HG03457 (cell line): ENCODE data around the gene TCF7L2.

ENCODE experiments used
- ATAC-seq: cut with Tn5 transposase; IDR thresholded peaks from one replicate; pipeline ENCODE4 v1.9.1; 2021; ENCODE audit warnings: moderate number of reproducible peaks; ENCODE audit not compliant: unreplicated experiment

The TCF7L2 gene

DNA sequence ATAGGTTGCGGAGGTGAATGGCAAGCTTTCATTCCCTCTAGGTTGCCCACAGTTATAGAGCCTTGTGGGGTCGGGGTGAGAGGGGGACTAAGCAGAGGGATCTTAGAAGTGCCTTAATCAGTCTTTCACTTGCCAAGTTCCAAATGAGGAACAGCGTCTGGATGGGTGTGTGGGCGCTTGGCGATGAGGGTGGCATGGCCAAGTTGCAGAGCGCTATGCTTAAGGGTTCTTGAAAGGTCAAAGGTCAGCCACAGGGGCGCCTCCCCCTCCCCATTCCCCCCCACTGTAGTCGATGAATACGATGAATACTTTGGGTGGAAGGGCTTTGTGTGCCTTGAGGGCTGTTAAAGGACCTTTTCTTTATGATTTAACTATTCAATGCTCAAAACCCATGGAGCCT, 185.0 kb downstream of the TCF7L2 start:
- no peak for ATAC-seq

DNA sequence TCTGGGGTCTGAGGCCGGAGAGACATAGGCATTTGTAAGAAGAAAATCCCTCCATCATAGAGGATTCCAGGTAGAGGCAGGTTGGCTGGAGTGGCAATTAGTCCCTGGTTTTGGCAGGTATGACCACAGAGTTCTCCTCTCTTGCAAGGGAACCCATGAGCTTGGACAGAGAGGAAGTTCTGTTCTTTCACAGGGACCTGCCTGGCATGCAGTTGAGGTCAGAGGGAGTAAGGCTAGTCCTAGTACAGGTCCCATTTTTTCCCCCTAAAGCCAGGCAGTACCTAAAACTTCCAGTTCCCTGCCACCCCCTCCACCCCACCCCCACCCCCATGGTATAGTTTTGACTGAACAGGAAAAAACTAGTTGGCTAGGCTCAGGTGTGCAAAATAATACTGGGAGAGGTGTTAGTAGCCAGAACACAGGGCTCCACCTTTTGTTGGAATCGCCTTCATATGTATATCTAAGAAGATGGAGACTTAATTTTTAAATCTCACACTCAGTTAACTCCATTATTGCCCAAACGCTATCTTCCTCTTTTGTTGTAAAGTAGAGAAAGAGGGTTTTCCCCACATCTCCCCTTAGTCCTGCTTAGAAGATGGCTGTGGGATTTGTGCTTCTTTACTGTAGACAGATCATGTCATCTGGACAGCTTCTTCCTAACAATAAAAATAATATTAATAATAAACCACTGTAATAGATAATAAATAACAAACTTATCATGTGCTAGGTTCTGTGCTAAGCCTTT, 188.1 kb downstream of the TCF7L2 start:
- no peak for ATAC-seq

DNA sequence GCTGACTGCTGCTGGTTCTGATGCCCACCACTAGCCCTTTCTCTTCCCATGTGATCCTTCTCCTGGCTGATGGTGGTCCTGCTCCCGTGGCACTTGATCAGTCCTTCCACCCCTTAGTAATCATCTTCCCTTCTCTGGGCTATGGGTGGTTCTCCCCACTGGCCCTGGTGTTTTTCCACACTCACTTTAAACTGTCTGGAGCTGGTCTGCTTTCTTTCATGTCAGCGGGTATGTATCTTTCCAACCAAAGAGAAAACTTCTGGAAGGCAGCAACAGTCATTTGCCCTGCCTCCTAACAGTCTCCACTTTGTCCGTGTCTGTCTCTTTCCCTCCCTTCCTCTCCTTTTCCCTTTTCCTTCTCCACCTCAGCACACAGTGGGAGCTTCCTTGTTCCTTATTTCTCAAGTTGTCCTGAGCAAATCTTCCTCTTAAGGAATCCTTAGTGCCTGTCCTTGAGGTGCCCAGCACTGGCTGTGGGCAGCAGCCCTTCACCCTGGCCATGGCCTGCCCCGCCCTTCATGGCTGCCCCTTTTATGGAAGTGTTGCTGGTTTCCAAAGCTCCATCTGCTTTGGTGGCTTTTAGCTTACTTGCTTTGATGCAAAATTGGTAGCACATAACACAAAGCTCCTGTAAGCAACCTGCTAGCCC, 189.0 kb downstream of the TCF7L2 start:
- no peak for ATAC-seq

DNA sequence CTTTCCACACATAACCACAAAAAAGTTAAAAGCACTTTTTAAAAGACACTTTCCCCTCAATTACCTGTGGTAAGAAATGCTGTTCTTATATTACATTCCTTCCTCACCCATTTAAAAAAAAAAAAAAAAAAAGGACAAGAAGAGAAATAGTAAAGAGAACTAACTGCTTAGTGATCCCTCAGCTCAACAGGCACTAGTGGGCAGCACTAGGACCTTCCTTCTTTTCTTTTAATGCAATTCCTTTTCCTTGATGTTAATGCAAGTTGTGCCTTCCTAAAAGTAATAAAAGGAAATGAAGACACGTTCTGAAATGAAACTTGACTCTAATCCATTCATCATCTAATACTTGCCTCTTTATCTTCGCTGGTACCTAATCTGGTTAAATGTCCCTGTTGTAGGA, 189.7 kb downstream of the TCF7L2 start:
- ATAC-seq, result no peak

DNA sequence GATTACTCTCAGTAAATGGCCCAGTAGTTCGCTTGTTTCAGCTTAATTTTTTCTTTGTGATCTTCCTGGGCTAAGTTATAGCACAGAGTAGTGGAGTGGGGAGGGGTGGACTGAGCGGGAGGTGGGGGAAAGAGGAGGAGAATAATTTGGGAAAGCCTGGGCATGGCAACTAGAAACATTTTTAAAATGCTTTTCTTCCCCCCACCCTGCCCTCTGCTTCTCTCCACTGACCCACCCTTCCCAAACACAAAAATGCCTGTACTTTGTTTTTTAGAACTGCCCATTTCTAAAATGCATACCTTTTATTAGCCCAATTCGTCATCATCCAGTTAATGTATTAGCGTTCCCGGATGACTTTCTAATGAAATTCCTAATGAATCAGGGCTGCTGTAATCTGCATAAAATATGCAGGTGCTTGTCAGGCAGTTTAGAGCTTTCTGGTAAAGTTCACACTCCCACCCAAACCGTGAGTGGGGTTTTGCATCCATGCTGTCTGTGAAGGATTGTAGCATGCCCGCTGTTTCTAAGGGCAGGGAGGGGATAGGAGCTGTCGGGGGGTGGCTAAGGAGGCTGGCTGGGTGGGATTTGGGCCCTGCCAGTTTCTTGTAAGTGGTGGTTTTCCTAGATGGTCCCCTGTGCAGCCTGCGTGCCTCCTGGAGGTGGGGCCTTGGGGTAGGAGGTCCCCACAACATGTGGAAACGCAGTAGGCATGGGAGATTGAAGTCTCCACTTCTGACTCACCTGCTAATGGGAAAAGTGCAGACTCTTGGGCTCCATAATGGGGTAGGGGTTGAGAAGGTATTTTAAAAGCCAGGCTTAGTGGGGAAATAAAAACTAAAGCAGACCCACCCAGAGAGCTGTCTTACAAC, 190.3 kb downstream of the TCF7L2 start:
- no peak for ATAC-seq

DNA sequence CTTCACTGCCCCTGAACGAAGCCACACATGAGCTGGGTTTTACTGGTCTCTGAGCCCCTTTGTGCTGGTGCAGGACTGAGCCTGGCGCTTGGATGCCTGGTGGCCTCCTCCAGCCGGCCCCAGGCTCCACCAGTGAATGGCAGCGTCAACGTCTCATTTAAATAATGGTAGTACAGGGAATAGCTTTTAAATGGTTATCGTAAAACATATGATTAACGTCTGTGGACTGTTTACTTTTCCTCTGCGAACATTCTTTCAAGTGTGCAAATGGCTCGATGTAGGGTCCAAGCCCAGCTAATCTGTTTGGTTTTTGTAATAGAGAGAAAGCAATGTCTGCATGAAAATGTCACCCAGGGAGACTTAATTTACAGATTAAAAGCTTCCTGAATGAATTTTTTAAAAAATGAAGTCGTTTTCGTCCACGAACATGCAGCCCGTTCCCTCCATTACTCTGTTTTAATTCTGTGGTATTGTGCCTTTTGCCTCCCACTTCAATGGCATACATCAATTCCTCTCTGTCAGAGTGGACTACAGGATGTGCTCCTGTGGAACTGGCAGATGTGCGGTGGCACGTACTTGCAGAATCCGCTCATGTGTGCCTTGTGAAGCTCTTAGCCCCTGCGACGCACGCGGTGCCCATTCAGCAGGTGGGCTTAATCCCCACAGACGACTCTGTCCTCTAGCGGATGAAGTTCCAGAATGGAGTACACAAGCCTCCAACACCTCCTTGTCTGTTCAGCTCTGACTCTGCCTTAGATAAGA, 192.7 kb downstream of the TCF7L2 start:
- no peak for ATAC-seq

DNA sequence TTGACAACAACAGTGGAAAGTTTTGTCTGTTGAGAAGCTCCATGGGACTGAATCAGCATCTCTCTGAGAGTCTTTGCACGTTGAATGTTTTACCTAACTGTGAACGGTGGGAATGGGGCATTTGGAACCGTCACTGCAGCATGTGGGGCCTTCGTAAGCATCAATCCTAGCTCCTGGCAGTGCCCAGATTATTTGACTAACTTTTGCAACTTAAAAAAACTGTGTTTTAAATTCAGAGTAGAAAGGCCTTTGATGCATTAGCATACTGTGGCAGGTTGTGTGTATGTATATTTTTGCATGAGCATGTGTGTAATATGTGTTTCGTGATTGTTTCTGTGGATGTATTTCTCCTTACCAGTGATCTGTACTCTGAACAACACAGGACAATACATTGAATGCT, 194.5 kb downstream of the TCF7L2 start:
- no peak for ATAC-seq

DNA sequence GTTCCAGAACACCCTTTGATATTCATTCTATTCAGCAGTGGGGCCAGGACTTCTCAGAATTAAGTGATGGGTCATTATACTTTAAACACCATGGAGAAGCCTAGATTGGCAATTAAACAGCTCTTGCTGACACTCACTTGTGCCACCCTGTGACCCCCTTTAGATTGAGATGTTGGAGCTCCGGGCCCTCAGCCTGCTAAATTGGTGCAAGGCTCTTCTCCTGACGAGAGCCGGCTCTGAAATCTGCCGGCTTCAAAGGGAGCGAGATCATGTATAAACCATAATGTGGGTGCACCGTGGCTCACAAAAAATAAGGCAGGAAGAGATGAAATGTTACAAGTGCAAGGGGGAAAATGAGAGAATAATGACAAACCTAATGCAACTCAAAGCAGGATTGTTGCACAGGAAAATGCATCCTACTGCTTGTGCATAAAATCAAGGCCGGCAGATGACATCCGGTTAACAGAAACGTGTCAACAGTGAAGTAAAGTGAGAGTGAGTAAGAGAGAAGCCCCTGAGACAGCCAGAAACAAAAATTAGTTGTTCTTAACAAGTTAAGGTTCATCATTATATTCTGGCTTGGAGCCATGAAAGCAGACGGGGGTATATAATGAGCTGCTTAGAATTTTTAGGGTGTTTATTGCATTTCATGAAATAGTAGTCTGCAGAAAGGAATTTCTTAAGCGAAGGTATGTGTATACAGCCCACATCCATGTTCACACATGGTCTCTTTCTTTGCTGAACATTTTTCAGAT, 198.2 kb downstream of the TCF7L2 start:
- ATAC-seq, result no peak

DNA sequence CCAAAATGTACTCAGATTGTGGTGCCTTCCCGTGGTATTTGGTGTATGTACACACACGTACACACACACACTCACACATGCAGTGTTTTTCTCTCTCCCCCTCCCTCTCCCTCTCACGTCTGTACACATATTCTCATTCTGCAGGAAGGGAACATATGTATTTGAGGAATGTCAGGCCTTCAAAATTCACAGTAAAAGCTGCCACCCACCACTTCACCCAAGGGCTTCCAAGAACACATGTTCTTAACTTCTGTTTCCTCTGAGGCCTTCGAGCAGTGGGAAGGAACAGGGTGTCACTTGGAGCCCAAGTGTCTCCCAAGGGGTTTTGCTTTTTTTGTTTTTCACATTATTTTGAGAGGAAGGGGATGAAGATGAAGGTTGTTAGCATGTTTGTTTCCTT, 198.9 kb downstream of the TCF7L2 start:
- ATAC-seq, result no peak

DNA sequence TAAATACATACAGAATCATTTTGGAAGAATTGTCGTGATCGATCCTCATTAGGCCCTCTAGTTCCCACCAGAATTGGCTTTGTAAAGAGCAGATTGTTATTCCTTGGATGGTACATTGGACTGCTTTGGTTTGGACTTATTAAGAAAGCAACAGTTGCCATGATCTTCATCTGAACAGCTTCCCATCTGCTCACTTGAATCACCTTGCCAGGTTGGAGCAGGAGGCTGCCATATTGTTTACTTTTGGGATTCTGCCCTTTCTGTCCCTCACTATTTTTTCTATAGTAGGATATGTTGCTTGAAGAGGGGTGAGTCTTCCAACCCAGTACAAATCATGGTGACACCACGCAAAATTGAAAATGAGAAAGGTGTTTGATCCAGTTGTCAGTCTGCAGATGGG, 199.6 kb downstream of the TCF7L2 start:
- no peak for ATAC-seq

DNA sequence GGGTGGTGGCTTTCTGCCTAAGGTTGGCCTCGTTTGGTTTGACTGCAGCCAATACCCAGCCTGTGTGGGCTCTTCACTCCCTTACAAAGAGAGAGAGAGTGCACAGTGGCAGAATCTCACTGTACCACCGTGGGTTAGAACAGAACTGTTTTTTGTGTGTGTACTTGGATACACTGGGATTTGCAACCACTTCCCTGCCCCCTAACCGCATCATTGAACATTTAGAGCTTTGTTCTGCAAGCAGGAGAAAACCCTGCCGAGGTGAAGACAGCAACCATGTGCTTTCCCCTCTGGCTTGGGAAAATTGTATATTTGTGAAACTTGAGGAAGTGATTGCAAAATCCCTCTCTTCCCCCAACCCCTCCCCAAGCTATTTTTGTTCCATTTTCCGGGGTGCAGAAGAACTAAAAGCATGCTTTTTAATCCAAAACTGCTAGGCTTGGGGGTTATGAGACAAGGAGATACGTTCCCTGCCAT, 201.2 kb downstream of the TCF7L2 start:
- no peak for ATAC-seq

DNA sequence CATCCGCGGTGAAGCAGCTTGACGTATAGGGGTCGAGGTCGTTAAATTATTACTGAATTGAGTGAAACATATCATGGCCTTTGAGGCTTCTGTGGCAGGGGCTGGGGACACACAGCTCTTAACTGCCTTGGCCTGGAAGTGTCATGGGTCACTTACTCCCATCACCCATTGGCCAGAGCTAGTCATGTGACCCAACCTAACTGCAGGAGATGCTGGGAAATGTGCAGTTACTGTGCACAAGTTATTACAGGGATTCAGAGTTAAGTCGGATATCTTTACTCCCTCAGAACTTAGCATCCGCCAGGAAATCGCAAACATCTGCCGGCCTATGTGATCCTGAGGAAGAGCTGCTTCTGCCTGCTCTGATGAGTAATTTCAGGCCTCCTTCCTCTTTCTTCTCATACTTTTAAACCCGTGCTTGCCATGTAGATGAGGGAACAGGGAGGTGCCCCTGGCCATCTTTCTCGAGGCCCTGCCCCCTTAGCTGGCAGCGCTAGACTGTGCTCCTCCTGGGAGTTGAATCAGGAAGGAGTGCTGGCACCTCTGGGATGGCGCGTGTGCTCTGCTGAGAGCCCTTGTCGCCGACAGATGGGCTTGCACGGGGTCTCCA, 203.6 kb downstream of the TCF7L2 start:
- no peak for ATAC-seq

DNA sequence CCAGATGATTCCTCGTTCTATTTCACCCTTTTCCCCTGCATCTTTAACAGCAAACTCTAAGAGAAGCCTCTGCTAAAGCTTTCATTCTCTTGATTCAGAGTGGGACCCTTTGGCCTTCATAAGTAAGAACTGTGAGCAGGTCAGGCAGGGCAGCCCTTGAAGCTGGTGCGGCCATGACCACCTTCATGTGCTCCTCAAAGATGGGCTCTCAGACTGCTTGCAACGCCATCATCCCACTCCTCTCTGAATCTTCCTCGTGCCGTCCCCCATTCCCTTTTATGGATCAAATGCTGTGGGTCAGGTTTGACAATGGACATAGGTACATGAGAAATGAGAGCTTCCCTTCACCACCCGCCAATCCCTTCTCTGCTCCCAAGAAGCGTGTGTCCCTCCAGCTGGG, 207.4 kb downstream of the TCF7L2 start:
- ATAC-seq, result no peak

DNA sequence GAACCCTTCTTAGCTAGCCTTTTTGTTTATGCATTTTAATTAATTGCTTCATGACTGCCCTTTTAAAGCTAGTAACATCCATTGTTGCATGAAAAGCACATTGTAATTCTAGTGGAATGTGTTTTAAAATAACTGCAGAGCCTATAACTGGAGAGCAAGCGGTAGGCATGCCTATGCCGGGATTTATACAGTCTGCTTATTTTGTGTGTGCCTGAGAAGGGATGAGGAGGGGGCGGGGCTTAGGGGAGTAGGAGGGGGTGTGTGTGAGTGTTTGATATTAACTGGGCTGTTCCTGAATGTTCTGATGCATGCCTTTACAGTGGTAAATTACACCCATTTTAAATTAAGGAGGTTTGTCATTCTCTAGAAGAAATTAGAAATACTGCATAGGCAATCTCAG, 208.1 kb downstream of the TCF7L2 start:
- ATAC-seq, result no peak

DNA sequence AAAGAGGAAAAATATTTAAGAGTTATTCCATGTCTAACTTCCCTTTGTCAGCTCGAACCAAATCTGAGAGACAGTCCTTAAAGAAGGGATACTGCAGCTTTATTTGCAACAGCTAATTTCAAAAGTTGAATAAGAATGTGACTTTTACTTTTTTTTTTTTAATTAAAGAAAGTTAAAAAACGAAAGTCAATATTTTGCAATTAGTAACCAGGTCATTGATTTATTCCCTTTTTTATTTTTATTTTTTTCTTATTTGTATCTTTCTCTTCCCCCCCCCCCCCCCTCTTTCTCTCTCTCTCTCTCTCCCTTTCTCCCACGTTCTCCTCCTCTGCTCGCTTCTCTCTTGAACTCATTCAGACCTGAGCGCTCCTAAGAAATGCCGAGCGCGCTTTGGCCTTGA, 209.5 kb downstream of the TCF7L2 start:
- no peak for ATAC-seq

DNA sequence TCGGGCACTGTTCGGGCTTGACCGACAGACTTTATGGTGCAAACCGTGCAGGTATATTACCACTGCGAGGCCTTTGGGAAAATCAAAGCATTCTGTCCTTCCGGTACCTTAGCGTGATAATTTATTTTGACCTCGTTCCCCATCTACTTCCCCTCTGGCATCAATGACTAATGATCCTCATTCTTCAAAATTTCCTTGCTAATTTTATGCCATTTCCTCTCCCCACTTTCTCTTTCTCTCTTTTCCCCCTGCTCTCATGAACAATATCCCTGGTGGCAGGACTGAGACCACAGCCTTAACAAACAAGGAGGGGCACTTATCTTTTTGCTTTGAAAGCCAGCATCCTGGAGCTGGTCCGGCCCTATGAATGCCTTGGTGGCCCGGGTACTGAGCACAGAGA, 210.6 kb downstream of the TCF7L2 start:
- ATAC-seq, result no peak

DNA sequence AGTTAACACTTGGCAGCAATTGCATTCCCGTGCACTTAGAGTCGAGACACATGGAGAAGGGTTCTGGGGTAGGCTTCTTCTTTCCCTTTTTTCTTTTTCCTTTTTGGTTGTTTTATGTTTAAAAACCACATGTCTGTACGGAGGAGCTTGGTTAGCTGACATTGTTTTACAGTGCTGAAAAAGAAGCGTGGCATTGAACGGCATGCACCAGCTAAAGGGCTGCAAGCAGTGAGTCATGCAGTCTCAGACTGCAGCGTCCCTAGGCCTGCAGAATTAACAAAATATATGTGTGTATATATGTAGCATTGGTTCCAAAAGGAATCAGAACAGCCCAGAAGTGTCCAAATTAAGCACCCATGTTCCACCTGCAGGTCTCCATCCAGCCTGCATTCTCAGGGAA, 211.0 kb downstream of the TCF7L2 start:
- no peak for ATAC-seq

DNA sequence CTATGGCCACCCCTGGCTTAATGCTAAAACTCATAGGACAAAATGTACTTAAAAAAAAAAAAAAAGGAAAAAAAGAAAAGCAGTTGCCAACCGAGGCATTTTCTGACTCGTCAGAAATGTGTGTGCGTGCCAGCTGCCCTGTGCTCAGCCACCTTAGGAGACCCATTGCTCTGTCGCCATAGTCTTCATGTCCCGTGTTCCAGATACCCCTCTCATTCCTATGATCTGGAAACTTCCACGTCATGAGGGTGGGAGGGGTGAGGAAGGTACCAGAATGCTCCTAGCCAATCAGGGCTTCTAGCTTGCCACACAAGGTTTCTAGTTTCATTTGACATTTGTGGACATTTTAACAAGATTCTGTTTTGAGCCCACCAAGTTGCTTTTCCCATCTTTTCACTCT, 212.9 kb downstream of the TCF7L2 start:
- no peak for ATAC-seq

DNA sequence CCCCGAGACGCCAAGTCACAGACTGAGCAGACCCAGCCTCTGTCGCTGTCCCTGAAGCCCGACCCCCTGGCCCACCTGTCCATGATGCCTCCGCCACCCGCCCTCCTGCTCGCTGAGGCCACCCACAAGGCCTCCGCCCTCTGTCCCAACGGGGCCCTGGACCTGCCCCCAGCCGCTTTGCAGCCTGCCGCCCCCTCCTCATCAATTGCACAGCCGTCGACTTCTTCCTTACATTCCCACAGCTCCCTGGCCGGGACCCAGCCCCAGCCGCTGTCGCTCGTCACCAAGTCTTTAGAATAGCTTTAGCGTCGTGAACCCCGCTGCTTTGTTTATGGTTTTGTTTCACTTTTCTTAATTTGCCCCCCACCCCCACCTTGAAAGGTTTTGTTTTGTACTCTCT, 215.6 kb downstream of the TCF7L2 start:
- ATAC-seq, result no peak

DNA sequence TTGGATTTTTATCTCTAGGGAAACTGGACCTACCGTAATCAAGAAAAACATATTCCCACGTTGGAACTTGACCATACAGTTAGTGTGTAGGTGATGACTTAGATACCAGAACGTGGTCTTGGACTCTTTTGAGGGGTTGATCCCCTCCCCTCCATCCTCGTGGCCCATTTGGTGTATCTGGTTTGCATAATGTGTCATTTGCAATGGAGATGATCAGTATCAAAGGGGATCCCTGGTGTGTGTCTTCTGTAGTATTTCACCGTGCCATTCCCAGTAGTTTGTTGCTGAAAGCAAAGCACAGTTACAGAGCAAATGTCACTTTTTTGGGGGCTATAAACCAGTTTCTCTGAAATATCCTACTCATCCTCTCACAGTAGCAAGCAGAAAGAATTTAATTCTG, 217.7 kb downstream of the TCF7L2 start:
- ATAC-seq, result no peak
